GM19035 (cell line): ENCODE measurements around the gene RBFOX2.
"Not testable (repeated sequence)": the region's sequence is repeated elsewhere in the genome, so short reads cannot be mapped to it uniquely, and the experiment has no call there.

Experiments
- ATAC-seq: cut with Tn5 transposase; IDR thresholded peaks from one replicate; pipeline ENCODE4 v1.9.1; 2021; ENCODE audit not compliant: unreplicated experiment

Gene RBFOX2

GRCh38 chr22:35717572-35717971, 311.1 kb downstream of the RBFOX2 start, which contains the start of gene APOL5:
Gene APOL5 (plus strand): TSS chr22:35717872. CDS start chr22:35717872, 0 bp downstream.
- ATAC-seq: no peak

GRCh38 chr22:35712672-35713071, 316.0 kb downstream of the RBFOX2 start:
- no peak for ATAC-seq

GRCh38 chr22:35711336-35711735, 317.3 kb downstream of the RBFOX2 start:
- no peak for ATAC-seq

DNA sequence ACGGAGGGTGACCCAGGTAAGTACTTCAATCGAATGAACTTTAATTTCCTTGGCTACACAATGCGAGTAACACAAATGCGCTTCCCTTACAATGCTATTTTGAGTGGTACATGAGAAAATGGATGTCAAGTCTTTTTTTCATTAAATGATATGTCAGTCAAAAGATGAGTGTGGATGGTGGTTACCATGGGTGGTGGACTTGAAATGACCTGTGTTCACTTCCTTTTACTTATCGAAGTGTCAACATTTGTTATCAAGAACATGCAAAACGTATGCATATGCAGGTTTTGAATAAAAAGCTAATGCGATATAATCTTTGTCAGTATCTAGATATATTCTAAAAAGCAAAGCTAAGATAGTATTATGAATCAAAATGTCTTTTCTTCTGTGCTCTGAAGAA, 319.7 kb downstream of the RBFOX2 start:
- ATAC-seq: no peak

DNA sequence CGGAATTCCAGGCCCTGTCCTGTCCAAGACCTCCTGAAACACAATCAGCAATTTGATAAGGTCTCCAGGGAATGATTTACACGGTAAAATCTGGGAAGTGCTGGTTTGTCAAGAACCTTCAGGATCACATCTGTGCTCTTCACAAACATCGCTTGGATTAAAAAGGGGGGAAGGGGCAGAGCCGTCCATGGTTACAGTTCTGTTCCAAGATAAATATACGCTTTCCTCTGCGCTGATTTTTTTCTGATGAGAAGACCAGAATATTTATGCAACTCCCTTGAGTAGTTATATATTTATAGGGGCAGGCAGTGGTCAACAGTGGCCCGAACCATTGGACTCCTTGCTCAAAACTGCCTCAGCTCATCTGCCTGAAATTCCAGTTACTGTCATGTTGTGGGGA, 320.2 kb downstream of the RBFOX2 start:
- ATAC-seq: no peak

DNA sequence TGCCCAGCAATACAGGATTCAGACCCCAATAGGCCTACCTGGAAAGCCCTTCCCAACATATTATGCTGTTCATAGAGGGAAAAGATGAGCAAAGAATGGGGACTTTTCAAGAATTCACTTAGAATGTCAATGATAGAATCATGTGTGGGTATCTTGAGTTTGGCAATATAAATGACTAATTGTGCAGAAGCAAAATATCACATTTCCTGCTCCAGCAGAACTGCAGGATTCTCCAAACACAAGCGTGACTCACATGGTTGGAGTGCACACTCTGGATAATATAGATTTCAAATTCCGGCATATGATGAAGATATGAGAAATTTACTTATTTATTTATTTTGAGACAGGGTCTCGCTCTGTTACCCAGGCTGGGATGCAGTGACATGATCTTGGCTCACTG, 323.5 kb downstream of the RBFOX2 start:
- no peak for ATAC-seq

DNA sequence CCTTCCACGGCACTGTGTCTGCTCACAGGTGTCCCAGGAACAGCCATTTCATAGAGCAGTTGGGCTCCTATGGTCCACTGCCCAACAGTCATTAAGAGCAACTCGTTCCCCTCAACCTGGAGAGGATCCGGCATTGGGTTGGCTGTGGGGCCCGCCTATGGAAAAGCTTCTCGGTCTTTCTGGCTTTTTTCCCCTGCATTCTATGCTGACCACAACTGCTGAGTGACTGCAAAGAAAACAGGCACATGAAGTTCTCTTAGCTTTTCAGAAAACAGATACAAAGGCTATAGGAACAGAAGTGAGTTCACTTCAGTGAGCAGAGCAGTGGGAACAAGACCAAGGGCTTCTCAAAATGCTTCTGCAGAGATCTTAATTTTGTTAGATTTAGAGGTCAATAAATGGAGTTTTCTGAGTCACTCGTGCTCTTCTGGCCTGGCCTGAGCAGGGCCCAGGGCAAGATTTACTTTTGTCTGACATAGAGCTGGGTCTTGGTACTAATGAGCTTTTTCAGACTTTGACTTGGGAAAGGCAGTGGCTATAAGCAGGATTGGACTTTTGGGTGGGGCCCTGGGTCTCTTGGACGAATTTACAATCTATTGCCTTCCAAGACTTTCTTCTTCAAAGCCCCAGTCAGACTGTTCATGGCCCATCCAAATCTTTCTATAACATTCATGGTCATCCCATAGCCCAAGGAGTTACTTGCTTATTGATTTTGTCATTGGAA, 324.6 kb downstream of the RBFOX2 start:
- no peak for ATAC-seq

DNA sequence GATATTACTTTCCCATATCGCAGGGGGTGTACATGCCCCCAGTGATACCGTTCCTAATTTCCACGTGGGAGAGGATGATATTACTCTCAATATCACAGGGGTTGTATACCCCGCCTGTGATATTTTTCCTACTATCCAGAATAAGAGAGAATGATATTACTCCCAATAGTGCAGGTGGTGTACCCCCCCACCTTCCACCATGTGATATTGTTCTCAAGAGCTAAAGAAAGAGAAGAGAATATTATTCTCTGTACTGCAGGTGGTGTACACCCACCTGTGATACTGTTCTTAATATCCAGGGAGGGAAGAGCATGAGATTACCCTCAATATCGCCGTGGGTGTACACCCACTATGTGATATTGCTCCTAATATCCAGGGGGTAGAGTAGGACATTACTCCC, 328.8 kb downstream of the RBFOX2 start:
- not testable (repeated sequence) for ATAC-seq

GRCh38 chr22:35697142-35697541, 331.5 kb downstream of the RBFOX2 start:
- no peak for ATAC-seq

DNA sequence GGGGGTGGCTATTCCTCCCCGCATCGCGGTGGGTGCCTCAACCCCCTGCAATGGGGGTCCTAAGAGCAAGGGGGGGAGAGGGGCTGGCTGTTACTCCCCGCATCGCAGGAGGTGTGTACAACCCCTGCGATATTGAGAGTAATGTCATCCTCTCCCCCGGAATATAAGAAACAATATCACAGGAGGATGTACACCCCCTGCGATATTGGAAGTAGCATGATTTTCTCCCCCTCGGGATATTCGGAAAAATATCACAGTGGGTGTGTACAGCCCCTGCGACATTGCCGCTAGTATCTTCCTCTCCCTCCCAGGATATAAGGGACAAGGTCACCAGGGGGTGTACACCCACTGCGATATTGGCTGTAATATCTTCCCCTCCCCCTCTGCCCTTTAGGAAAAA, 333.4 kb downstream of the RBFOX2 start:
- no peak for ATAC-seq

GRCh38 chr22:35690001-35690400, 338.6 kb downstream of the RBFOX2 start:
- ATAC-seq: no peak

DNA sequence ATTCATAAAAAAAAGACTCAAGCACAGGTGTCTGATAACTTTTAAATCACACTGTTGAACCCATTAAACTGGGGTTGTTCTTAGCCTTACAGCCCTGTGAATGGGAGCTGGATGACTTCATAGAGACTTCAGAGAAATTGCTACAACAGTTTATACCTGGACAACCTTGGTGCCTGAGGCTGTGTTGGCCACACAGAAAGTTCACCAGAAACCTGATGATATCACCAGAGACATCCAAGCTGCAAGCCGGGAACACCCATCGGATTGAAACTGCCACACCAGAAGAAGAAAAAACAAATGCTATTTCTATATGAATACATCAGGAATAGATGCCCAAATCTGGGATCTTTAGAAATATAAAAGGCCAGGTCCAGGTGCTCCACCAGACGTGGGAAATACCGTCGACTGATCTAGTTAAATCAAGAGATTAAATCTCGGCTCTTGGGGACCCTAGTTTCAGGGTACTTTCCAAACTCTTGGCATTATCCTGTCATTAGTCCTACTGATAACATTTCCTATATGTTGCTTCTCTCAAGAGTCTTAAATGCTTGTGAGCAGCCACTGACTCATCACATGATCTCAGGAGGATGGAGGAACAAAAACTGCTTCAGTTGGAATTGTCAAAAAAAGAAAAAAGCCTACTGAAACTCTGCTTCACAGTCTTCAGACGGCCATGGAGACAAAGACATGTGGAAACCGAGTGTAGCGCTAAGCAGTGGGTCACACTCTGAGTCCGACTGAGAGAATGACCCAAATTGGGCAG, 339.5 kb downstream of the RBFOX2 start:
- no peak for ATAC-seq
